Renal cortex interstitium (tissue), 11 donors: ENCODE measurements around the gene EPB41L2. TPM values are rescaled to one million over a fixed set of nuclear protein-coding genes. Genes with fewer than 3 reads are reported as not detected.
A peak's percentile ranks its signal among the peaks of the same experiment; 100 is the strongest.
"Not testable (repeated sequence)": the region's sequence is repeated elsewhere in the genome, so short reads cannot be mapped to it uniquely, and the experiment has no call there.

Source experiments
- DNase-seq, 11 donors: peaks; one replicate each; pipeline ENCODE4 v3.0.0-alpha.2; 2013; ENCODE audit warnings: low read depth in 9 of 11, low spot score in 4 of 11; ENCODE audit errors: extremely low read depth in 1 of 11
- polyA plus RNA-seq, 3 donors: library from polyadenylated mRNA; unstranded; fragments of 120-200 nt; gene quantifications; one replicate each; pipeline ENCODE4 v1.2.1, GENCODE V29; 2013; ENCODE audit not compliant: insufficient read length in 3 of 3

The EPB41L2 gene
- polyA plus RNA-seq, 3 donors: 152 to 166 (median 159) TPM

DNA sequence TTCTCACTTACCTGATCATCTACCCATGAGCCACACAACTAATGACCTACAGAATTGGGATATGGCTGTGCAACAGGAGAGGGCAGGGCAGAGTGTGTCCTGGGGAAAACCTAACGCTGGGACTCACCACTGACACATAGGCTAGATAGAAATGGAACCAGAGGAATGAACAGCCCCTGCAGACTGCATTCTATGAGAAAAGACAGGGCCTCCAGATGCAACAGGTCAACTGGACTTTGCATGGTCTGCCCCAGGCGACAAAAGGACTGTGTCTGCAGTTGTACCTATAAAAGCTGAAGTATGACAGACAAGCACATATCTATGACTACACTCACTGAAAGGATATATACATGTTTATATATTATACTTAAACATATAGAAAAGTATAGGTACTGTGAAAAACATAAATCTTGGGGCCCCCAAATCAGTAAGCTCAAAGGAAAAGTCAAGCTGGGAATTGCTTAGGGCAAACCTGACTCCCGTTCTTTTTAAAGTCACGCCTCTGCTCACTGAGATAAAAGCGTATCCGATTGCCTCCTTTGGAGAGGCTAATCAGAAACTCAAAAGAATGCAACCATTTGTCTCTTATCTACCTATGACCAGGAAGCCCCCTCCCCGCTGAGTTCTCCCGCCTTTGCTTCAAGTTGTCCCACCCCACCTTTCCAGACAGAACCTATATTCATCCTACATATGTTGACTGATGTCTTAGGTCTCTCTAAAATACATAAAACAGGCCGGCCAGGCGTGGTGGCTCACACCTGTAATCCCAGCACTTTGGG, 68.5 kb downstream of the EPB41L2 start:
- no peak for DNase-seq

DNA sequence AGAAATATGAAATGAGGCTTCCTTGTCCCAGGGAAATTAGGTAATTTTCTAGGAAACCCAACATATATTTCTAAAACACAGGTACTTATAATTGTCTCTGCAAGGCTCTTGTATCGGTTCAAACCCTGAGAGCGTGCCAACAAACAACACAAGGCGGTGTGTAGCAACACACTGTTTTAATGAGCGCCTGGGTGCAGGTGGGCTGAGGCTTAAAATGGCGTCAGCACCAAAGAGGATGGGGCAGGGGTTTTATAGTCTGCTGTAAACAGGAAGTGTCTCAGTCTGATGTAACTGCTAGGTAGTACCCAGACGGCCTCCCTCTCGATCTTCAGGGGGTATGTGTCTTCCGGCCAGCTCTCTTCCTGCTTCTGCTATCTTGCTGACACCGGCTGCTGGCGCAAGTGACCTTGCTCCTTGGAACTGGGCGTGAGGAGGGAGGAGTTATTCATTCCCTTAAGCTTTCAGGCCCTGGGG, 69.7 kb downstream of the EPB41L2 start:
- DNase-seq: no peak

DNA sequence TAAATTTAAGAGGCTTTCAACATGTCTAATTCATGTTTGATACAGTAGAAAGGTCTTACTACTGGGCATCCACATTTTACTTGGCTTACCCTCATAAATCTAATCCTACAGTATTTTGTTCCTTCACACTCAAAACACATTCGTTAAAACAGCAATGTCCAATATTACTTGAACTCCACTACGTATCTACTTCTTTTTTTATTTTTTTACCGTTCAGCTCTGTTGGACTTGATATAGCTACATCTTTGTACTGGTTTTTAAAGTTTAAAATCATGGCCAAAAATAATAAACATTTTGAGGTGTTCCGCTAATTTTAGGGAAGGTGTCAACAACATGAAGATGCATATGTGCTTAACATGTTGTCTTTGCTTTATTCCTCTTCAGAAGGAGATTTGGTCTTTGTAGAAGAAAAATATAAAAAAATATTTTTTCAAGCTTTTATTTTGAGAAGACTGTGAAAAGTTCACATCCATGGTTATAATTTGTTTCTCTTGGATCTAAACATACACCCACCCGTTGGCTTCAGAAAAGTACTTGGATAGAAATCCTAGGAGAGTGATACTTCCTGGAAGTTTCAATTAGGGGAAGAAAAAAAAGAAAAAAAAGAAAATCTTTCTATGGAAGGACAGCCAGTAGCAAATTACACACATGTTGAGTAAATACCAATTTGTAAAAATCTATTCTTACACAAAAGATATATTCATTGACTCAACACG, 71.5 kb downstream of the EPB41L2 start:
- DNase-seq: no peak

DNA sequence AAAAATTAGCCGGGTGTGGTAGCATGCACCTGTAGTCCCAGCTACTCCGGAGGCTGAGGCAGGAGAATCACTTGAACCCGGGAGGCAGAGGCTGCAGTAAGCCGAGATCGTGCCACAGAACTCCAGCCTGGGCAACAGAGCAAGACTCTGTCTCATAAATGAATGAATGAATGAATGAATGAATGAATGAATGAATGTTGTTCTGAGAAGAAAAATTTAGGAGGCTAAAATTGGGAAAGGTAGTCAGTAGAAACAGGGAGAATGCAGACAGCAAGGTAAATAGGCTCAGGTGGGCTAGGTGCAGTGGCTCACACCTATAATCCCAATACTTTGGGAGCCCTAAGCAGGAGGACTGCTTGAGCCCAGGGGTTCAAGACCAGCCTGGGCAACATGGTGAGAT, 75.5 kb downstream of the EPB41L2 start:
- not testable (repeated sequence) for DNase-seq

DNA sequence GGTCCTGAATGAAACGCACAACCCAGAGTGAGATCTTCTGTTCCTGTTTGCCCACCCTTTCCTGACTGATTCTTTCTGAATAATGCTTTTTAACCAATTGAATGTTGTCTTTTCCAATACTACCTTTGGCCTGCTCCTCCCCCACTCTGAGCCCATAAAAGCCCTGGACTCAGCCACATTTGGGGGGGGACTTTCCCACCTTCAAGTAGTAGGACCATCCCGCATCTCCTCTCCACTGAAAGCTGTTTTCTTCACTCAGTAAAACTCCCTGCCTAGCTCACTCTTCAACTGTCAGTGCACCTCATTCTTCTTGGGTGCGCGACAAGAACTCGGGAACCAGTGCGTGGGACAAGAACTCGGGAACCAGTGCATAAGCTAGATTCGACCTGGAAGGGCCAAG, 77.9 kb downstream of the EPB41L2 start:
- no peak for DNase-seq

DNA sequence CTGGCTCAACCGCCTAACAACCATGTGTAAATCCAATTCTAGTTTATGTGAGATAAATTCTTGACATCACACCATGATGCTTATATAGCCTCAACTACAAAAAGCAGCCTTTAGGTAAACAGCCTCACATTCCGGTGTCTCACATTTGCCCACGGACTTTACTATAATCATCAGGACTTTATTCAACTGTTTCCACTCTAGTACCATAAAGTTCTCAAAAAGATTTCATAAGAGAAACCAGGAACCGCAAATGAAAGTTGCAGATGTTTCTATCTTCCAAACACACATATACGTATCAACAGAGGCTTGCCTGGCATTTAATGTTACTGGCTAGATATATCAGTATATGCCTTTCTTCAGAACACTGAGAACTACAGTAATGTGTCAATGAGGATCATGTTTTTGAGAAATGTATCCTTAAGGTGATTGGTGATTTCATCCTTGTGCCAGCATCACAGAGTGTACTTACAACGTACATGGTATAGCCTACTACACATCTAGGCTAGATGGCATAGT, 80.0 kb downstream of the EPB41L2 start:
- DNase-seq: no peak

DNA sequence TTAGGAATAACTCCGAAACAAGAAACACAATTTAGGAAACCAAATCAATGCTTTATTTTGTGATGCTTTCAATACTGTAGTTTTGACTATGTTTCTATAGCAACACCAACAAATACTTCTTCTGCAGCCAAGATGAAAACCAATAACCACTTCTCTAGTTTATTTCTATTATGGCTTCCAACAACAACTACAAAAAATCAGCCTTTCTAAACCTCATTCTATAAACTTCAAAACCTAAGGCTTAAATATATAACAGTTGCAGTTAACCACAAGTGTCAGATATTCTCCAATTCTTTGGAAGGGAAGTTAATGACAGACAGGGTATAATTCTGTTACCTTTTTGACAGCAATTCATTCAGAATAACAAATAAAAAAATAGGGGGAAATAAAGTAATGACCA, 80.9 kb downstream of the EPB41L2 start:
- DNase-seq: no peak

DNA sequence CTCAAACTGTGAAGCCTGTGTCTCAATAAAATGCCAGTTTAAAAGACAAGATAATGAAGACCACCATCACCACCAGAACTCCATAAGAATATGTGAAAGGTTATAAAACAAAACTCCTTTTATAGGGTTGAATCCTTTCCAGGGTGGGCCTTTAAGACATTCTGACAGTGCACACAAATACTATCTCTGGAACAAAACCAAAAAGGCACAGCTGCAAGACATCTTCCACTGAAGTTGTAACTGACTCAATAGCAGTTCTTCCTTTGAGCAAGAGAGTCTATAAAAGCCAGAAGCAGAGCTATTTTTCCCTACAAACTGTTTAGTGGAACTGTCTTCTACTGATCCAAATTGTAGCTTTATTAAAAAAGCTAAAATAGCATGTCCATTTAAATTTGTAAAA, 81.6 kb downstream of the EPB41L2 start:
- peak; percentile 47 to 87 (median 74) for DNase-seq

DNA sequence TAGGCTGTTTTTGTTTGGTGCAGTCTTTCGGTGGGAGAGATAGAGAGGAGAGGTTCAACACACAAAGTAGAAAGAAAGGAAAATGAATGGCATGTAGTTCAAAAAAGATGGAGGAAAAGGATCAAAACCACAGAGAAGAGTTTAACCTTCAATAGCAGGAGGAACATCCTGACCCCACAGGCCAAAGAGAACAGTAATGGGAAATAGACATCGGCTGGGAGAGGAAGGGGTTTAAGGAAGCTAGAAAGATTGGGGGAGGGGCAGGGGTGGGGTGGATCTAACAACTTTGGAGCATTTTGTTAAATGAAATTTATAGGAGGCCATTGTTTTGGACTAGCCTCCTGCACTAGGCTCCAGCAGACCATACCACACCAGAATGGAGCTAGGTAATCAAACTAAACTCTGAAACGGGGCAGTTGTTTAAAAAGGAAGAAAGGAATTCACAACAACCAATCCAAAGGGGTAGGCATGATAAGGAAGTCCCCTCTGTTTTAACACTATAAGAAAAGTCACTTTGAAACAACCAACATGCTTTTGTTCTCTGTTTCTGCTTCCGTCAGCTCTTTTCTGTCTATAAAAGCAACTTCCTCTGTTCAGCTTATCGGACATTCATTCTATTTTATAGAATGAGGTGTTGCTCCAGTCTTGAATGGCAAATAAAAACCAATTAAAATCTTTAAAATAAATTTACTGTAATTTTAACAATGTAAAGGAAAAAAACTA, 82.6 kb downstream of the EPB41L2 start:
- no peak for DNase-seq

DNA sequence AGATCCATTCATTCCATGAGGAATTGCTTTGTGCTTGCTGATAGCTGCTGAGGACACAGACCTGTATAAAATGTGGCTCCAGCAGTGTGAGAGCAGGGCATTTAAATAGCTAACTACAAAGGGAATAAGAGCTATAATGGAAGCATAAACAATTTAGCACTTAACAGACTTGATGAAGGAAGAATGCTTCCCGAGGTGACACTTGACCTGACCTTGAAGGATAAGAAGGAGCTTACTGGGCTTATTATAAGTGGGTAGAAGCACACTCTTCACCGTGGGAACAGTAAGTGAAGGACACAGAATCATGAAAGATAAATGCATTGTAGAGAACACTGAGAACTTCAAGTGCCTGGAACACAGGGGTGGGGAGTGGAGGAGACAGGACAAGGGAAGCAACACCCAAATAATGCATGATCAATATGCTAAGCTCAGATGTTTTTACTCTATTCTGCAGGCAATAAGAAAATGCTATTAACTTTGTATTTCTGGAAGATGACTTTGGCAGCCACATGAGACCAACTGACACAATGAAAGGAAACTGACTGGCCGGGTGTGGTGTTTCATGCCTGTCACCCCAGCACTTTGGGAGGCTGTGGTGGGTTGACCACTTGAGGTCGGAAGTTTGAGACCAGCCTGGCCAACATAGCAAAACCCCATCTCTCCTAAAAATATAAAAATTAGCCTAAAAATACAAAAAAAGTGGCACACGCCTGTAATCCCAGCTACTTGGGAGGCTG, 84.2 kb downstream of the EPB41L2 start:
- no peak for DNase-seq

DNA sequence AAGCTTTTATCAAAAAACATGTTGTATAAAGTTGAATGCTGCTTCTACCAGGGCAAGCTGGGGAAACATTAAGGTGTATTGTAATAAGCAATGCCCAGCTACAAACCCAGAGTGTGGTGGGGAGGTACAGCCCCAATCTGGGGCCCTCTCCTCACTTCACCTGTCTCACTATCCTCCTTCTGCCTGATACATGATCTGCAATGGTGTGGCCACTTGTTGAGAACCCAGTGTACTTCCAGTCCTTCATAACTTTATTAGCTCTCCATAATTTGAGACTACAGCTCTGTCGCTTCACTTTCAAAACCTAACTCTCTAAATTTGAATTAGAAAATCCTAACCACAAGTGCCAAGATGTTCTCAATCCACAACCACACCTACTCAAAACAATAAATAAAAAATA, 84.9 kb downstream of the EPB41L2 start:
- DNase-seq: no peak

DNA sequence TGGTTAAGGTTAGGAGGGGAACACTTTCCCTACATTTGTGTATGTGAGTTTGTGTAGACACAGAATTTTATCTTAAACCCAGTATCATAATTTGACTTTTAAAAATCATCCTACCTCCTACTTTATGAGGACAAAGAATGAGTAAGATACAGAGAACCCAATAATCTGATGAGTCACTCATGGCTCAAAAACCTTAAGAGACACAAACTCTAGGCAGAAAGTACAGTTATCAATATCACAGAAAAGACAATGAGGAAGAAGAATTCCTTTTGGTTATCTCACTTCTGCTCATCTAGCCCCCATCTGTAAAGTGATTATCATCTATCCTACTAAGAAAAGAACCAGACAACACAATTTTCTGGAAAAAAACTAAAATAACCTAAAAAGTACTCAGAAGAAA, 87.7 kb downstream of the EPB41L2 start:
- DNase-seq: no peak

DNA sequence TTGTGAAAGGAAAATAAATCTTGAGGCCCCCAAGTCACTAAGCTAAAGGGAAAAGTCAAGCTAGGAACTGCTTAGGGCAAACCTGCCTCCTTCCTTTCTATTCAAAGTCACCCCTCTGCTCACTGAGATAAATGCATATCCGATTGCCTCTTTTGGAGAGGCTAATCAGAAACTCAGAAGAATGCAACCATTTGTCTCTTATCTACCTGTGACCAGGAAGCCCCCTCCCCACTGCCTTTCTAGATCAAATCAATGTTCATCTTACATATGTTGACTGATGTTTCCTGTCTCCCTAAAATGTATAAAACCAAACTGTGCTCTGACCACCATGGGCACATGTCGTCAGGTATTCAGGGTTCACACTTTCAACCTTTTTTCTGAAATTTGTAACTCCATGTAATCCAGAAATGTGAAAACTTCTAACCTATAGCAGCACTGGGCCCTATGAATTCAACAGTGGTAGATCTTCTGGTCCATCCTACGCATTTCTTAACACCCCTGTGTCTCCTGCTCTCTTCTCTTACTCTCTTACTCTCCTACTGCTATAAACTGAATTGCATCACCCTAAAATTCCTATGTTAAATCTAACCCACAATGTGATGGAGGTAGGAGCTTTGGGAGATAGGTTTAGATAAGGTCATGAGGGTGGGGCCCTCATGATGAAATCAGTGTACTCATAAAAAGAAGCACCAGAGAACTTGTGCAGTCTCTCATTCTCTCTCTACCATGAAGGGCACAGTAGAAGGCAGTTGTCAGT, 89.3 kb downstream of the EPB41L2 start:
- no peak for DNase-seq

DNA sequence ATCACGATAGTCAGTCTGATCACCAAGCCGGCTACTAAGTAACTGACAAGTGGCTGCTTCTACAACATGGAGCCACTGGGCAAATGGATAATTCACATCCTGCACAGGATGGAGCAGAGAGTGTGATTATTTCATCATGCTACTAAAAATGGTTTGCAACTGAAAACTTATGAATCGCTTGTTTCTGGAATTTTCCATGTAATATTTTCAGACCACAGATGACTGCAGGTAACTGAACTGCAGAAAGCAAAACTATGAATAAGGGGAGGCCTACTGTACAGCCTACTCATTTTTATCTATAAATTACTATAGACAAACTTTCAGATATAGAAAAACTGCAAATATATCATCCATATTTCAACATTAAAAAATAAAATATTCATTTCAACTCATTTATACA, 91.5 kb downstream of the EPB41L2 start:
- DNase-seq: no peak

DNA sequence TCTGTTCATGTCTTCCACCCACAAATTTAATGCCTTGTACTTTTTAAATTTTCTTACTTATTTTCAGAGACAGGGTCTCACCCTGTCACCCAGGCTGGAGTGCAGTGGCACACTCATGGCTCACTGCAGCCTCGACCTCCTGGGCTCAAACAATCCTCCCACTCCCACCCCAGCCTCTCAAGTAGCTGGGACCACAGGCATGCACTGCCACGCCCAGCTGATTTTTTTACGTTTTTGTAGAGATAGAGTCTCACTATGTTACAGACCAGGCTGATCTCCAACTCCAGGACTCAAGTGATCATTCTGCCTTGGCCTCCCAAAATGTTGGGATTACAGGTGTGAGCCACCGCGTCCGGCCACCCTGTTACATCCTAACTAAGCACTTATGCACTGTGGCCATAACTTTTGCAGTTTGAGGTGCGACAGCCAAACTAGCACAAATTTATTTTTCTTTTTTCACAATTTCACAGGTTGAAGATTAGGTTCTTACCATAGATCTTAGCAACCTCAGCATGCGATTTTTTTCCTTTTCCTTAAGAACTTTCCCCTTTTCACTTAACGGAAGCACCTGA, 92.1 kb downstream of the EPB41L2 start:
- no peak for DNase-seq

DNA sequence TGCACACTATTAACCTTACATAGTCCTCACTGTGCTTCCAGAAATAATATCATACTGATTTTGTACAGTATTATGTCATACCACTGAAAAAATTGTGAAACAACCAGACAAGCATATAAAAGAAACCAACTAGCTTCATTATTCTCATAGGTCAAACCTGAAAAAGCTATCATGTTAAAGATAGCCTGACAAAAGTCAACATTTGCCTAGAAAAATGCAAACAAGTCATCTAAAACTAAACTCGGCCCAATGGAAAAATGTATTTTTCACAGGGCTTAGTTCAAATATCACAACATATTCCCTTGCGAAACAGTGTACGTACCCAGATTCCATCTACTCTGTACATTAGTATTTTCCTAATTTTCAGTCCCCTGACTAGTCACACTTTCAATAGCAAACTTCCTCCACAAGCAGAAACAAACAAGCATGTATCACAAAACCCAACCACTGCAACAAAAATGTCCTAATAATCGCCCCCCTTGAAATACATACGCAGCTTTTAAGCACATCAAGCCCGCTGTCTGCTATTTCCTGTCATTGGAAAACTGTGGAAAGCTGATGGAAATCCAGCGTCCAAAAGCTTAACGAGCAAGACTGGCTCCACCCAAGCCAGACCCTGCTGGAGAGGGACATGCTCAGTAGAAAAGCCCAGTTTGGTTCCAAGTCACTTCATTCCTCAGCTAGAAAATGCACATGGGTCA, 93.1 kb downstream of the EPB41L2 start:
- DNase-seq: peak in 8 of 11 donors; percentile 28 to 64 (median 50)

DNA sequence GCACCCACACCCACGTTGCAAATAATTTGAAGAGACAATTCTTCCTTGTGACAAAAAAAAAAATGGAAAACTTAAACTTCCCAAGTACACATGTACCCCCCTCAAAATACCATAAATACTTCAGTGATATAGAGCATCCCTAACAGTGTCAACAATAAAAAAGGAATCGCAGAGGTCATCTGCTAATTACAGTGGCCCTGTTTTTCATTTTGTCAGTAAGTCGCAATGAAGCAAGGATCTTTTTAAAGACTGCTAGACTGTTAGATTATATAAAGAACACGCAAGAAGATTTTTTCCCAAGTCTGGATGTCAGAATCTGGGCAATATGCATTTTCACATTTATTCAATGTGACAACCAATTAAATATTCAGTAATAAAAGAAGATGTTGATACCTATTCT, 93.9 kb downstream of the EPB41L2 start:
- DNase-seq: no peak
